ENCODE measurements around the gene PTEN.
A peak's percentile ranks its signal among the peaks of the same experiment; 100 is the strongest.

Gene PTEN

GRCh38 chr10:87942884-87943527 is 79.6 kb downstream of the PTEN start:
- peaks cover 52% of the 10 kb centered on the region for H3K36me3 Mint-ChIP-seq
- no peak for DNase-seq (ENCODE audit: low spot score in 2 of 2)
- no peaks in the 10 kb centered on the region for H3K9me3 Mint-ChIP-seq
- H3K4me3 Mint-ChIP-seq, result no peak overlapping the region
- no peak for ATAC-seq
- H3K4me1 Mint-ChIP-seq, result peaks cover 9% of the 10 kb centered on the region
- H3K27ac Mint-ChIP-seq, result no peak overlapping the region

GRCh38 chr10:87945984-87946383 is 82.6 kb downstream of the PTEN start:
- Mint-ChIP-seq H3K4me1 (peaks cover 9% of the 10 kb centered on the region), H3K36me3 (peaks cover 36% of the 10 kb centered on the region), H3K4me3 (no peak overlapping the region), H3K27ac (no peak overlapping the region), H3K9me3 (no peaks in the 10 kb centered on the region)
- no peak for ATAC-seq
- no peak for DNase-seq (ENCODE audit: low spot score in 2 of 2)

GRCh38 chr10:87952612-87953011 is 89.2 kb downstream of the PTEN start:
- H3K9me3 Mint-ChIP-seq, result no peaks in the 10 kb centered on the region
- peaks cover 6% of the 10 kb centered on the region for H3K4me1 Mint-ChIP-seq
- H3K27ac Mint-ChIP-seq, result no peak overlapping the region
- peaks cover 23% of the 10 kb centered on the region for H3K36me3 Mint-ChIP-seq
- H3K4me3 Mint-ChIP-seq, result no peak overlapping the region
- no peak for ATAC-seq
- DNase-seq (ENCODE audit: low spot score in 2 of 2), result no peak

GRCh38 chr10:87956055-87956454 is 92.6 kb downstream of the PTEN start:
- no peak overlapping the region for H3K27ac Mint-ChIP-seq
- no peak for ATAC-seq
- peaks cover 6% of the 10 kb centered on the region for H3K4me1 Mint-ChIP-seq
- H3K4me3 Mint-ChIP-seq, result no peak overlapping the region
- DNase-seq (ENCODE audit: low spot score in 2 of 2), result no peak
- H3K9me3 Mint-ChIP-seq, result no peaks in the 10 kb centered on the region
- peaks cover 52% of the 10 kb centered on the region for H3K36me3 Mint-ChIP-seq

GRCh38 chr10:87957702-87958101 is 94.3 kb downstream of the PTEN start:
- no peaks in the 10 kb centered on the region for H3K9me3 Mint-ChIP-seq
- no peak for ATAC-seq
- H3K27ac Mint-ChIP-seq, result no peak overlapping the region
- peaks cover 6% of the 10 kb centered on the region for H3K4me1 Mint-ChIP-seq
- H3K36me3 Mint-ChIP-seq, result peaks cover 65% of the 10 kb centered on the region
- H3K4me3 Mint-ChIP-seq, result no peak overlapping the region
- DNase-seq (ENCODE audit: low spot score in 2 of 2), result no peak

GRCh38 chr10:87960230-87960629 is 96.8 kb downstream of the PTEN start:
- Mint-ChIP-seq H3K27ac (no peak overlapping the region), H3K9me3 (no peaks in the 10 kb centered on the region), H3K36me3 (peaks cover 67% of the 10 kb centered on the region), H3K4me3 (no peak overlapping the region), H3K4me1 (no peaks in the 10 kb centered on the region)
- DNase-seq (ENCODE audit: low spot score in 2 of 2) (no peak), ATAC-seq (no peak)

GRCh38 chr10:87961314-87961713 is 97.9 kb downstream of the PTEN start:
- ATAC-seq (no peak), DNase-seq (ENCODE audit: low spot score in 2 of 2) (no peak)
- Mint-ChIP-seq H3K4me1 (no peaks in the 10 kb centered on the region), H3K4me3 (no peak overlapping the region), H3K9me3 (no peaks in the 10 kb centered on the region), H3K27ac (no peak overlapping the region), H3K36me3 (peaks cover 74% of the 10 kb centered on the region)

GRCh38 chr10:87966459-87966858 is 103.0 kb downstream of the PTEN start:
- no peak for ATAC-seq
- Mint-ChIP-seq H3K27ac (no peak overlapping the region), H3K9me3 (no peaks in the 10 kb centered on the region), H3K4me3 (no peak overlapping the region), H3K4me1 (no peaks in the 10 kb centered on the region), H3K36me3 (peaks cover 44% of the 10 kb centered on the region)
- DNase-seq (ENCODE audit: low spot score in 2 of 2), result no peak

- Mint-ChIP-seq H3K27ac (no peak overlapping the region), H3K4me1 (peaks cover 9% of the 10 kb centered on the region), H3K36me3 (no peaks in the 10 kb centered on the region), H3K9me3 (no peaks in the 10 kb centered on the region), H3K4me3 (no peak overlapping the region)
- DNase-seq (ENCODE audit: low spot score in 2 of 2) (no peak), ATAC-seq (no peak)
These were observed 110.2 kb downstream of the PTEN start for GRCh38 chr10:87973635-87974034.

GRCh38 chr10:87974130-87974529 is 110.7 kb downstream of the PTEN start:
- H3K4me1 Mint-ChIP-seq, result peaks cover 9% of the 10 kb centered on the region
- DNase-seq (ENCODE audit: low spot score in 2 of 2), result no peak
- H3K9me3 Mint-ChIP-seq, result no peaks in the 10 kb centered on the region

GRCh38 chr10:87974769-87975168 is 111.3 kb downstream of the PTEN start:
- H3K36me3 Mint-ChIP-seq, result no peaks in the 10 kb centered on the region
- DNase-seq (ENCODE audit: low spot score in 2 of 2) (no peak), ATAC-seq (no peak)
- no peak overlapping the region for H3K4me3 Mint-ChIP-seq
- no peak overlapping the region for H3K27ac Mint-ChIP-seq
- H3K9me3 Mint-ChIP-seq, result no peaks in the 10 kb centered on the region
- H3K4me1 Mint-ChIP-seq, result peaks cover 9% of the 10 kb centered on the region

More at GRCh38 chr10:87974130-87974529, 110.7 kb downstream of the PTEN start:
- ATAC-seq, result no peak
- no peak overlapping the region for H3K27ac Mint-ChIP-seq
- no peak overlapping the region for H3K4me3 Mint-ChIP-seq
- H3K36me3 Mint-ChIP-seq, result no peaks in the 10 kb centered on the region

- peaks cover 9% of the 10 kb centered on the region for H3K4me1 Mint-ChIP-seq
- no peaks in the 10 kb centered on the region for H3K9me3 Mint-ChIP-seq
- H3K36me3 Mint-ChIP-seq, result no peaks in the 10 kb centered on the region
- ATAC-seq, result no peak
- no peak overlapping the region for H3K4me3 Mint-ChIP-seq
- no peak for DNase-seq (ENCODE audit: low spot score in 2 of 2)
- no peak overlapping the region for H3K27ac Mint-ChIP-seq
These were observed 112.8 kb downstream of the PTEN start for GRCh38 chr10:87976101-87976743.

GRCh38 chr10:87978166-87978565 is 114.7 kb downstream of the PTEN start:
- Mint-ChIP-seq H3K27ac (no peak overlapping the region), H3K4me1 (peaks cover 9% of the 10 kb centered on the region), H3K9me3 (no peaks in the 10 kb centered on the region), H3K36me3 (no peaks in the 10 kb centered on the region), H3K4me3 (no peak overlapping the region)
- ATAC-seq (no peak), DNase-seq (ENCODE audit: low spot score in 2 of 2) (no peak)

- no peaks in the 10 kb centered on the region for H3K36me3 Mint-ChIP-seq
- H3K9me3 Mint-ChIP-seq, result no peaks in the 10 kb centered on the region
- ATAC-seq (peak; percentile 37), DNase-seq (ENCODE audit: low spot score in 2 of 2) (no peak)
- peaks cover 9% of the 10 kb centered on the region for H3K4me1 Mint-ChIP-seq
- H3K4me3 Mint-ChIP-seq, result no peak overlapping the region
- no peak overlapping the region for H3K27ac Mint-ChIP-seq
These were observed 116.4 kb downstream of the PTEN start for GRCh38 chr10:87979847-87980246.

GRCh38 chr10:87983716-87984115 is 120.3 kb downstream of the PTEN start:
- Mint-ChIP-seq H3K9me3 (no peaks in the 10 kb centered on the region), H3K27ac (no peak overlapping the region), H3K4me1 (no peaks in the 10 kb centered on the region), H3K4me3 (no peak overlapping the region), H3K36me3 (no peaks in the 10 kb centered on the region)
- ATAC-seq (no peak), DNase-seq (ENCODE audit: low spot score in 2 of 2) (no peak)

GRCh38 chr10:87987206-87987605 is 123.8 kb downstream of the PTEN start:
- H3K4me1 Mint-ChIP-seq, result no peaks in the 10 kb centered on the region
- H3K4me3 Mint-ChIP-seq, result no peak overlapping the region
- H3K27ac Mint-ChIP-seq, result no peak overlapping the region
- H3K36me3 Mint-ChIP-seq, result no peaks in the 10 kb centered on the region
- DNase-seq (ENCODE audit: low spot score in 2 of 2) (no peak), ATAC-seq (no peak)
- no peaks in the 10 kb centered on the region for H3K9me3 Mint-ChIP-seq
